Fibroblast of pulmonary artery (primary cell): Measurements from ENCODE around the gene OTOA.
A peak's percentile ranks its signal among the peaks of the same experiment; 100 is the strongest.
"Not testable (repeated sequence)": the region's sequence is repeated elsewhere in the genome, so short reads cannot be mapped to it uniquely, and the experiment has no call there.

Experiments
- DNase-seq: peaks from one replicate; pipeline ENCODE4 v3.0.0-alpha.2; 2010; ENCODE audit warnings: low read depth
- H3K4me3 ChIP-seq: replicated peaks from 2 replicates; pipeline ENCODE4 v1.5.1; 2011; ENCODE audit warnings: low read depth, mild to moderate bottlenecking, control low read depth, low read length, moderate library complexity
- CTCF ChIP-seq: IDR thresholded peaks from 2 replicates; pipeline ENCODE4 v1.5.1; 2011; ENCODE audit warnings: mild to moderate bottlenecking, control low read depth, low read length, inconsistent platforms; ENCODE audit errors: missing control alignments

OTOA gene

GRCh38 chr16:21683184-21683583, 19.4 kb downstream of the OTOA start:
- no peak for DNase-seq
- no peak for TF ChIP-seq CTCF
- no peak overlapping the region for H3K4me3 ChIP-seq

DNA sequence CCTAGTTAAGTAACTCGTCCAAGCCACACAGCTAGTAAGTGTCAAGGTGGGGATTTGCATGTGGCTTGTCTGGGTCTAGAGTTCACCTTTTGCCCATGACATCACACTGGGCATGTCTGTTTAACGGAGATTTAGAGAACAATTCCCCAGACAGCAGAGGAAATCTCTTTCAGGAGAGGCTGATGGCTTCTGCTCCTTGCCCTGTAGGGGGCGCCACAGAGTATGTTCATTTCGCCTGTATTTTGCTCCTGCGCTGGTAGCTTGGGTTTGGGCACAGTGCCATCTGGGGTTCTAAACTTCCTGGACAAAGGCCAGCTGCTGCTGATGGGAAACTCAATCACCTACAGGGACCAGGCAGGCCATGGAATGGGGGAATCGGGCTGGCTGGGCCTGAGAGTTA, 20.4 kb downstream of the OTOA start:
- TF ChIP-seq CTCF = peak; percentile 42
- DNase-seq = peak; percentile 4

DNA sequence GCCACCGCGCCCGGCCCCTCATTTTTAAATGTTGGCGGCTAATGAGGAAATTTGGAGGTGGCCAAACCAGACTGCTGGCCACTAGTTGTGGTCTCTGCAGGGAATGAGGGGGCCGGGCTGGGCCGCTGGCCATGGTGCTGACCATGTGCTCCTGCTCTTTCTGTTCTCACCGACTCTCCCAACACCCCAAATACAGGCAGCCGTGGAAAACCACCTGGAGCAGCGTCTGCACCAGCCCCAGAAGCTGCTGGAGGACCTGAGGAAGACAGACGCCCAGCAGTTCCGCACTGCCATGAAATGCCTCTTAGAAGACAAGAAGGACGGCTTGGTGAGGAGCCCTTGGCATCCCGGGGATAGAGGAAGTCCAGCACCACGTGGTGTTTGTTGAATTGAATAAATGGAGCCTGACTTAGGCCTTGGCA, 21.3 kb downstream of the OTOA start:
- DNase-seq = peak; percentile 3
- TF ChIP-seq CTCF = no peak
- no peak overlapping the region for H3K4me3 ChIP-seq

More for the DNA sequence above, 20.4 kb downstream of the OTOA start:
- H3K4me3 ChIP-seq = no peak overlapping the region

DNA sequence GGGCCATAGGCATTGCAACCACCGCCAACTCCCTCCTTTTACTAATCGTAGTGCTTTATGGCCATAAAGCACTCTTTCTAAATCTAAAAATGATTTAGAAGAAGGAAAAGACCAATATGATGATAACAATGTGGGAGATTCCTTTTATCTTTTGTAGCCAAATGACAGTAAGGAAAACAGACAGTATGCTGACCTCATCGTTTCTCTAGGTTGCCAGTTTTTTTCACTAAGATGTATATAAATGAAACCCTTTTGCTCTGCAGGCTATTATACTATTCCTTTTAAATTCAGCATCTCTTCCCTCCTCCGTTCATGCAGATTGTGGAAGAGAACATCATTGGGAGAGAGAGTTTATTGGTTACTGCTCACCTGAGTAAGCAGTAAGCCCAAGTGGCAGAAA, 25.3 kb downstream of the OTOA start:
- no peak for TF ChIP-seq CTCF
- no peak overlapping the region for H3K4me3 ChIP-seq
- DNase-seq = no peak

DNA sequence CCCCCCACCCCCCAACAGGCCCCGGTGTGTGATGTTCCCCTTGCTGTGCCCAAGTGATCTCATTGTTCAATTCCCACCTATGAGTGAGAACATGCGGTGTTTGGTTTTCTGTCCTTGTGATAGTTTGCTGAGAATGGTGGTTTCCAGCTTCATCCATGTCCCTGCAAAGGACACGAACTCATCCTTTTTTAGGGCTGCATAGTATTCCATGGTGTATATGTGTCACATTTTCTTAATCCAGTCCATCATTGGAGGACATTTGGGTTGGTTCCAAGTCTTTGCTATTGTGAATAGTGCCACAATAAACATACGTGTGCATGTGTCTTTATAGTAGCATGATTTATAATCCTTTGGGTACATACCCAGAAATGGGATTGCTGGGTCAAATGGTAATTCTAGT, 27.2 kb downstream of the OTOA start:
- not testable (repeated sequence) for H3K4me3 ChIP-seq, DNase-seq

- H3K4me3 ChIP-seq = no peak overlapping the region
- TF ChIP-seq CTCF = no peak
- no peak for DNase-seq
These were observed 30.8 kb downstream of the OTOA start for GRCh38 chr16:21694609-21695008.

- TF ChIP-seq CTCF = no peak
- DNase-seq = no peak
- no peak overlapping the region for H3K4me3 ChIP-seq
These were observed 33.3 kb downstream of the OTOA start for GRCh38 chr16:21697032-21697431.
